ENCODE data around the gene TP53AIP1.

DNA sequence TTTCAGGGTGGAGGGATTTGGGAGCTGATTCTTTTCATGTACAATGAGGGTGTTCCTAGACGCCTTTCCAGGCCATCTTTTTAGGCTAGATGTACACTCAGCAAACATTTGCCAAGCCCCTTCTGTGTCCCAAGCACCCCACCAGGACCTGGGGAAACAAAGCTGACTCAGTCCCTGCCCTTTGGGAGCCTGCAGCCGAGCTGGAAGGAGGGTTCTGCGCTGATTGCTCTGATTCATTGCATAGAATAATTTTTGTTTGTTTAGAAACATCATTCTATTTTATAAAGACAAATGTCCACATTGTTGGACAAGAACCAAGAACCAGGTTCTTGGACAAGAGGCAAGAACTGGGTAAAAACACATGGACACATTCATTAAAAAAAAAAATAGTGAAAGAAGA lies 16.7 kb downstream of the TP53AIP1 start:
- TF ChIP-seq, protein P1, sequence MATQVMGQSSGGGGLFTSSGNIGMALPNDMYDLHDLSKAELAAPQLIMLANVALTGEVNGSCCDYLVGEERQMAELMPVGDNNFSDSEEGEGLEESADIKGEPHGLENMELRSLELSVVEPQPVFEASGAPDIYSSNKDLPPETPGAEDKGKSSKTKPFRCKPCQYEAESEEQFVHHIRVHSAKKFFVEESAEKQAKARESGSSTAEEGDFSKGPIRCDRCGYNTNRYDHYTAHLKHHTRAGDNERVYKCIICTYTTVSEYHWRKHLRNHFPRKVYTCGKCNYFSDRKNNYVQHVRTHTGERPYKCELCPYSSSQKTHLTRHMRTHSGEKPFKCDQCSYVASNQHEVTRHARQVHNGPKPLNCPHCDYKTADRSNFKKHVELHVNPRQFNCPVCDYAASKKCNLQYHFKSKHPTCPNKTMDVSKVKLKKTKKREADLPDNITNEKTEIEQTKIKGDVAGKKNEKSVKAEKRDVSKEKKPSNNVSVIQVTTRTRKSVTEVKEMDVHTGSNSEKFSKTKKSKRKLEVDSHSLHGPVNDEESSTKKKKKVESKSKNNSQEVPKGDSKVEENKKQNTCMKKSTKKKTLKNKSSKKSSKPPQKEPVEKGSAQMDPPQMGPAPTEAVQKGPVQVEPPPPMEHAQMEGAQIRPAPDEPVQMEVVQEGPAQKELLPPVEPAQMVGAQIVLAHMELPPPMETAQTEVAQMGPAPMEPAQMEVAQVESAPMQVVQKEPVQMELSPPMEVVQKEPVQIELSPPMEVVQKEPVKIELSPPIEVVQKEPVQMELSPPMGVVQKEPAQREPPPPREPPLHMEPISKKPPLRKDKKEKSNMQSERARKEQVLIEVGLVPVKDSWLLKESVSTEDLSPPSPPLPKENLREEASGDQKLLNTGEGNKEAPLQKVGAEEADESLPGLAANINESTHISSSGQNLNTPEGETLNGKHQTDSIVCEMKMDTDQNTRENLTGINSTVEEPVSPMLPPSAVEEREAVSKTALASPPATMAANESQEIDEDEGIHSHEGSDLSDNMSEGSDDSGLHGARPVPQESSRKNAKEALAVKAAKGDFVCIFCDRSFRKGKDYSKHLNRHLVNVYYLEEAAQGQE (IDR thresholded peaks at IDR 0.05; ENCODE audit: borderline replicate concordance), result no peak
- TF ChIP-seq, protein P1 (CRISPR knock-in tag; IDR thresholded peaks at IDR 0.05; ENCODE audit: low read depth), result no peak
- TF ChIP-seq, protein P2, sequence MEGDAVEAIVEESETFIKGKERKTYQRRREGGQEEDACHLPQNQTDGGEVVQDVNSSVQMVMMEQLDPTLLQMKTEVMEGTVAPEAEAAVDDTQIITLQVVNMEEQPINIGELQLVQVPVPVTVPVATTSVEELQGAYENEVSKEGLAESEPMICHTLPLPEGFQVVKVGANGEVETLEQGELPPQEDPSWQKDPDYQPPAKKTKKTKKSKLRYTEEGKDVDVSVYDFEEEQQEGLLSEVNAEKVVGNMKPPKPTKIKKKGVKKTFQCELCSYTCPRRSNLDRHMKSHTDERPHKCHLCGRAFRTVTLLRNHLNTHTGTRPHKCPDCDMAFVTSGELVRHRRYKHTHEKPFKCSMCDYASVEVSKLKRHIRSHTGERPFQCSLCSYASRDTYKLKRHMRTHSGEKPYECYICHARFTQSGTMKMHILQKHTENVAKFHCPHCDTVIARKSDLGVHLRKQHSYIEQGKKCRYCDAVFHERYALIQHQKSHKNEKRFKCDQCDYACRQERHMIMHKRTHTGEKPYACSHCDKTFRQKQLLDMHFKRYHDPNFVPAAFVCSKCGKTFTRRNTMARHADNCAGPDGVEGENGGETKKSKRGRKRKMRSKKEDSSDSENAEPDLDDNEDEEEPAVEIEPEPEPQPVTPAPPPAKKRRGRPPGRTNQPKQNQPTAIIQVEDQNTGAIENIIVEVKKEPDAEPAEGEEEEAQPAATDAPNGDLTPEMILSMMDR (IDR thresholded peaks at IDR 0.05 in 2 of 3, conservative IDR thresholded peaks at IDR 0.05 in 1 of 3; ENCODE audit: insufficient read depth in 2 of 3, low read depth in 1 of 3, low read length in 3 of 3), result no peak
- no peak for TF ChIP-seq RCOR1 (IDR thresholded peaks at IDR 0.05; ENCODE audit: borderline replicate concordance in 1 of 2, low read depth in 2 of 2, low read length in 2 of 2)
- TF ChIP-seq, protein P3, sequence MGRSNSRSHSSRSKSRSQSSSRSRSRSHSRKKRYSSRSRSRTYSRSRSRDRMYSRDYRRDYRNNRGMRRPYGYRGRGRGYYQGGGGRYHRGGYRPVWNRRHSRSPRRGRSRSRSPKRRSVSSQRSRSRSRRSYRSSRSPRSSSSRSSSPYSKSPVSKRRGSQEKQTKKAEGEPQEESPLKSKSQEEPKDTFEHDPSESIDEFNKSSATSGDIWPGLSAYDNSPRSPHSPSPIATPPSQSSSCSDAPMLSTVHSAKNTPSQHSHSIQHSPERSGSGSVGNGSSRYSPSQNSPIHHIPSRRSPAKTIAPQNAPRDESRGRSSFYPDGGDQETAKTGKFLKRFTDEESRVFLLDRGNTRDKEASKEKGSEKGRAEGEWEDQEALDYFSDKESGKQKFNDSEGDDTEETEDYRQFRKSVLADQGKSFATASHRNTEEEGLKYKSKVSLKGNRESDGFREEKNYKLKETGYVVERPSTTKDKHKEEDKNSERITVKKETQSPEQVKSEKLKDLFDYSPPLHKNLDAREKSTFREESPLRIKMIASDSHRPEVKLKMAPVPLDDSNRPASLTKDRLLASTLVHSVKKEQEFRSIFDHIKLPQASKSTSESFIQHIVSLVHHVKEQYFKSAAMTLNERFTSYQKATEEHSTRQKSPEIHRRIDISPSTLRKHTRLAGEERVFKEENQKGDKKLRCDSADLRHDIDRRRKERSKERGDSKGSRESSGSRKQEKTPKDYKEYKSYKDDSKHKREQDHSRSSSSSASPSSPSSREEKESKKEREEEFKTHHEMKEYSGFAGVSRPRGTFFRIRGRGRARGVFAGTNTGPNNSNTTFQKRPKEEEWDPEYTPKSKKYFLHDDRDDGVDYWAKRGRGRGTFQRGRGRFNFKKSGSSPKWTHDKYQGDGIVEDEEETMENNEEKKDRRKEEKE (IDR thresholded peaks at IDR 0.05; ENCODE audit: borderline replicate concordance in 1 of 2, control insufficient read depth in 1 of 2, low read depth in 2 of 2, low read length in 1 of 2), result no peak
- TF ChIP-seq, protein P4, sequence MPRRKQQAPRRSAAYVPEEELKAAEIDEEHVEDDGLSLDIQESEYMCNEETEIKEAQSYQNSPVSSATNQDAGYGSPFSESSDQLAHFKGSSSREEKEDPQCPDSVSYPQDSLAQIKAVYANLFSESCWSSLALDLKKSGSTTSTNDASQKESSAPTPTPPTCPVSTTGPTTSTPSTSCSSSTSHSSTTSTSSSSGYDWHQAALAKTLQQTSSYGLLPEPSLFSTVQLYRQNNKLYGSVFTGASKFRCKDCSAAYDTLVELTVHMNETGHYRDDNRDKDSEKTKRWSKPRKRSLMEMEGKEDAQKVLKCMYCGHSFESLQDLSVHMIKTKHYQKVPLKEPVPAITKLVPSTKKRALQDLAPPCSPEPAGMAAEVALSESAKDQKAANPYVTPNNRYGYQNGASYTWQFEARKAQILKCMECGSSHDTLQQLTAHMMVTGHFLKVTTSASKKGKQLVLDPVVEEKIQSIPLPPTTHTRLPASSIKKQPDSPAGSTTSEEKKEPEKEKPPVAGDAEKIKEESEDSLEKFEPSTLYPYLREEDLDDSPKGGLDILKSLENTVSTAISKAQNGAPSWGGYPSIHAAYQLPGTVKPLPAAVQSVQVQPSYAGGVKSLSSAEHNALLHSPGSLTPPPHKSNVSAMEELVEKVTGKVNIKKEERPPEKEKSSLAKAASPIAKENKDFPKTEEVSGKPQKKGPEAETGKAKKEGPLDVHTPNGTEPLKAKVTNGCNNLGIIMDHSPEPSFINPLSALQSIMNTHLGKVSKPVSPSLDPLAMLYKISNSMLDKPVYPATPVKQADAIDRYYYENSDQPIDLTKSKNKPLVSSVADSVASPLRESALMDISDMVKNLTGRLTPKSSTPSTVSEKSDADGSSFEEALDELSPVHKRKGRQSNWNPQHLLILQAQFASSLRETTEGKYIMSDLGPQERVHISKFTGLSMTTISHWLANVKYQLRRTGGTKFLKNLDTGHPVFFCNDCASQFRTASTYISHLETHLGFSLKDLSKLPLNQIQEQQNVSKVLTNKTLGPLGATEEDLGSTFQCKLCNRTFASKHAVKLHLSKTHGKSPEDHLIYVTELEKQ (CRISPR knock-in tag; IDR thresholded peaks at IDR 0.05), result no peak
- TF ChIP-seq SMC3 (conservative IDR thresholded peaks at IDR 0.05; ENCODE audit: insufficient read depth, low read depth, low read length), result no peak
- no peak for TF ChIP-seq MXI1 (IDR thresholded peaks at IDR 0.05; ENCODE audit: low read depth, low read length)
- TF ChIP-seq KLF6 (CRISPR knock-in tag; IDR thresholded peaks at IDR 0.05; ENCODE audit: borderline replicate concordance), result no peak

Data from K562 (cell line).